PC-3 (cell line): ENCODE data around the gene CLDN19. TPM values are rescaled to one million over a fixed set of nuclear protein-coding genes. Genes with fewer than 3 reads are reported as not detected.

ENCODE experiments used
- ATAC-seq: fragments of 200-7000 bp; cut with Tn5 transposase; 2 replicates; pipeline ENCODE4 v1.9.1; 2020; ENCODE audit warnings: mild to moderate bottlenecking, moderate library complexity
- BruUV-seq: library from RNA; stranded (reverse); fragments of 400-500 nt; replicated peaks from 2 replicates; lab custom pipeline; 2021; lab: Mats Ljungman, UMichigan
- CTCF ChIA-PET: fragments of 300-600 bp; sonication (Branson Sonifier 250); formaldehyde crosslinking; loops from one replicate; lab custom pipeline; 2022; ENCODE audit warnings: antibody characterized with exemption; lab: Charles Lee
- POLR2A ChIA-PET: fragments of 300-600 bp; sonication (Branson Sonifier 250); formaldehyde crosslinking; loops from one replicate; lab custom pipeline; 2022; ENCODE audit warnings: antibody characterized with exemption; ENCODE audit not compliant: unreplicated experiment; lab: Charles Lee
- DNase-seq: peaks from one replicate; pipeline ENCODE4 v3.0.0-alpha.2; 2015
- H2AFZ ChIP-seq: fragments of 300-600 bp; sonication (generic); 2 replicates; pipeline ENCODE4 v1.6.0; 2016; ENCODE audit warnings: antibody characterized with exemption, low read length
- H3F3A ChIP-seq: fragments of 300-600 bp; sonication (generic); one replicate; pipeline ENCODE4 v1.6.0; 2017; ENCODE audit warnings: antibody characterized with exemption, low read length, control low read depth, mild to moderate bottlenecking; ENCODE audit not compliant: unreplicated experiment
- H3K27ac ChIP-seq: fragments of 300-600 bp; sonication (generic); 2 replicates; pipeline ENCODE4 v1.5.1; 2016; ENCODE audit warnings: mild to moderate bottlenecking, low read length
- H3K27me3 ChIP-seq: fragments of 300-600 bp; sonication (generic); 2 replicates; pipeline ENCODE4 v1.6.1; 2016; ENCODE audit warnings: low read length, mixed read lengths
- H3K36me3 ChIP-seq: fragments of 300-600 bp; sonication (generic); 2 replicates; pipeline ENCODE4 v1.6.1; 2016; ENCODE audit warnings: low read depth, mixed run types, low read length, mixed read lengths
- H3K4me1 ChIP-seq: fragments of 300-600 bp; sonication (generic); 2 replicates; pipeline ENCODE4 v1.5.1; 2016; ENCODE audit warnings: low read length; ENCODE audit not compliant: insufficient read depth
- H3K4me2 ChIP-seq: fragments of 300-600 bp; sonication (generic); 2 replicates; pipeline ENCODE4 v1.6.0; 2016; ENCODE audit warnings: low read length
- H3K4me3 ChIP-seq: fragments of 300-600 bp; sonication (generic); 2 replicates; pipeline ENCODE4 v1.5.1; 2016; ENCODE audit warnings: mild to moderate bottlenecking, low read length, mixed read lengths
- H3K79me2 ChIP-seq: fragments of 300-600 bp; sonication (generic); 2 replicates; pipeline ENCODE4 v1.6.1; 2017; ENCODE audit warnings: low read length, mixed read lengths
- H3K9ac ChIP-seq: fragments of 300-600 bp; sonication (generic); 2 replicates; pipeline ENCODE4 v1.6.0; 2016; ENCODE audit warnings: mild to moderate bottlenecking, low read length
- H3K9me2 ChIP-seq: fragments of 300-600 bp; sonication (generic); replicated peaks from 2 replicates; pipeline ENCODE4 v1.6.1; 2016; ENCODE audit warnings: mixed run types, low read length, mixed read lengths
- H3K9me3 ChIP-seq: fragments of 300-600 bp; sonication (generic); 2 replicates; pipeline ENCODE4 v1.6.1; 2016; ENCODE audit warnings: low read length, mixed read lengths
- H4K20me1 ChIP-seq: fragments of 300-600 bp; sonication (generic); 2 replicates; pipeline ENCODE4 v1.6.1; 2016; ENCODE audit warnings: low read length, mixed read lengths
- CTCF ChIP-seq: fragments of 300-600 bp; sonication (generic); conservative IDR thresholded peaks from 2 replicates; pipeline ENCODE4 v1.5.1; 2017; ENCODE audit warnings: antibody characterized with exemption, low read depth, mild to moderate bottlenecking, low read length
- EZH2 ChIP-seq: fragments of 300-600 bp; sonication (generic); IDR thresholded peaks from one replicate; pipeline ENCODE4 v1.6.1; 2017; ENCODE audit warnings: antibody characterized with exemption, mild to moderate bottlenecking, low read length; ENCODE audit not compliant: unreplicated experiment
- EZH2phosphoT487 ChIP-seq: fragments of 300-600 bp; sonication (generic); IDR thresholded peaks from 2 replicates; pipeline ENCODE4 v1.6.1; 2018; ENCODE audit warnings: mild to moderate bottlenecking, antibody characterized with exemption, low read length, borderline replicate concordance
- intact Hi-C: fragments of 100-400 bp; cut with micrococcal nuclease; formaldehyde crosslinking; loops from 2 replicates; pipeline ENCODE4 v1.9.0; 2023
- total RNA-seq: library from RNA; depleted of rRNA; stranded (reverse); fragments of >200 nt; gene quantifications from 2 replicates; pipeline ENCODE4 v1.2.3, GENCODE V29; 2014

The CLDN19 gene
- total RNA-seq, 1 experiment from 2014 or later = not detected

GRCh38 chr1:42762269-42762668 is 22.2 kb upstream of the CLDN19 start:
- BruUV-seq = no TSS peak
- ATAC-seq = no peak
- Histone ChIP-seq H3K27me3 (no peaks in the 10 kb centered on the region), H3K79me2 (peaks cover 25% of the 10 kb centered on the region), H3K9ac (no peak overlapping the region), H3K9me2 (no peaks in the 10 kb centered on the region), H2AFZ (no peak overlapping the region), H3K4me1 (peaks cover 11% of the 10 kb centered on the region), H3F3A (no peaks in the 10 kb centered on the region), H4K20me1 (peaks cover 6% of the 10 kb centered on the region; the same call in 1 of the 2 replicates), H3K36me3 (no peaks in the 10 kb centered on the region; the same call in 1 of the 2 replicates), H3K4me3 (no peak overlapping the region), H3K4me2 (no peak overlapping the region), H3K9me3 (no peaks in the 10 kb centered on the region), H3K27ac (no peak overlapping the region)
- ChIA-PET CTCF (no interaction called here), POLR2A (no interaction called here)
- intact Hi-C loops = loop anchor here (10.0 kb wide), 2 partner anchors 187 to 427 kb away; partner anchors contain the start of gene FOXJ3
- no peak for DNase-seq
- TF ChIP-seq EZH2phosphoT487 (no peak), EZH2 (no peak), CTCF (no peak)

- H2AFZ ChIP-seq = no peak overlapping the region
- H3K4me1 ChIP-seq = peaks cover 11% of the 10 kb centered on the region
- TF ChIP-seq EZH2 = no peak
- TF ChIP-seq CTCF = no peak
- no peak for TF ChIP-seq EZH2phosphoT487
- H3K4me2 ChIP-seq = no peak overlapping the region
- peaks cover 6% of the 10 kb centered on the region; the same call in 1 of the 2 replicates for H4K20me1 ChIP-seq
- peaks cover 23% of the 10 kb centered on the region for H3K79me2 ChIP-seq
- DNase-seq (no peak), ATAC-seq (no peak)
- no peaks in the 10 kb centered on the region; the same call in 1 of the 2 replicates for H3K36me3 ChIP-seq
- H3K27me3 ChIP-seq = no peaks in the 10 kb centered on the region
- POLR2A ChIA-PET = no interaction called here
- no peaks in the 10 kb centered on the region for H3K9me3 ChIP-seq
- intact Hi-C loops = loop anchor here (10.0 kb wide), 2 partner anchors 187 to 427 kb away; partner anchors contain the start of gene FOXJ3
- H3K27ac ChIP-seq = no peak overlapping the region
- H3K9me2 ChIP-seq = no peaks in the 10 kb centered on the region
- no peak overlapping the region for H3K9ac ChIP-seq
- H3K4me3 ChIP-seq = no peak overlapping the region
- BruUV-seq = no TSS peak
- no peaks in the 10 kb centered on the region for H3F3A ChIP-seq
- CTCF ChIA-PET = no interaction called here
Measured at GRCh38 chr1:42761567-42761966, 21.5 kb upstream of the CLDN19 start.

- no peaks in the 10 kb centered on the region for H3K27me3 ChIP-seq
- no peak for TF ChIP-seq EZH2
- TF ChIP-seq CTCF = no peak; the same call in 1 of the 2 replicates
- no peak for TF ChIP-seq EZH2phosphoT487
- ChIA-PET POLR2A (no interaction called here), CTCF (no interaction called here)
- no peak overlapping the region for H3K27ac ChIP-seq
- H2AFZ ChIP-seq = no peak overlapping the region
- H3K79me2 ChIP-seq = no peaks in the 10 kb centered on the region
- intact Hi-C loops = no loop called here
- H3K9ac ChIP-seq = no peak overlapping the region
- no peaks in the 10 kb centered on the region for H3K9me3 ChIP-seq
- H4K20me1 ChIP-seq = no peaks in the 10 kb centered on the region
- H3K36me3 ChIP-seq = peaks cover 6% of the 10 kb centered on the region; the same call in 1 of the 2 replicates
- no peak overlapping the region for H3K4me3 ChIP-seq
- no TSS peak for BruUV-seq
- H3K4me2 ChIP-seq = no peak overlapping the region
- ATAC-seq = no peak
- no peaks in the 10 kb centered on the region for H3F3A ChIP-seq
- H3K9me2 ChIP-seq = no peaks in the 10 kb centered on the region
- H3K4me1 ChIP-seq = no peaks in the 10 kb centered on the region
- DNase-seq = no peak
Measured at GRCh38 chr1:42759114-42759513, 19.1 kb upstream of the CLDN19 start.
